PC-3 (cell line): ENCODE data around the gene SLC34A1. TPM values are rescaled to one million over a fixed set of nuclear protein-coding genes. Genes with fewer than 3 reads are reported as not detected.

ENCODE experiments used
- ATAC-seq: fragments of 200-7000 bp; cut with Tn5 transposase; 2 replicates; pipeline ENCODE4 v1.9.1; 2020; ENCODE audit warnings: mild to moderate bottlenecking, moderate library complexity
- BruUV-seq: library from RNA; stranded (reverse); fragments of 400-500 nt; replicated peaks from 2 replicates; lab custom pipeline; 2021; lab: Mats Ljungman, UMichigan
- CTCF ChIA-PET: fragments of 300-600 bp; sonication (Branson Sonifier 250); formaldehyde crosslinking; loops from one replicate; lab custom pipeline; 2022; ENCODE audit warnings: antibody characterized with exemption; lab: Charles Lee
- POLR2A ChIA-PET: fragments of 300-600 bp; sonication (Branson Sonifier 250); formaldehyde crosslinking; loops from one replicate; lab custom pipeline; 2022; ENCODE audit warnings: antibody characterized with exemption; ENCODE audit not compliant: unreplicated experiment; lab: Charles Lee
- DNase-seq: peaks from one replicate; pipeline ENCODE4 v3.0.0-alpha.2; 2015
- H2AFZ ChIP-seq: fragments of 300-600 bp; sonication (generic); 2 replicates; pipeline ENCODE4 v1.6.0; 2016; ENCODE audit warnings: antibody characterized with exemption, low read length
- H3F3A ChIP-seq: fragments of 300-600 bp; sonication (generic); one replicate; pipeline ENCODE4 v1.6.0; 2017; ENCODE audit warnings: antibody characterized with exemption, low read length, control low read depth, mild to moderate bottlenecking; ENCODE audit not compliant: unreplicated experiment
- H3K27ac ChIP-seq: fragments of 300-600 bp; sonication (generic); 2 replicates; pipeline ENCODE4 v1.5.1; 2016; ENCODE audit warnings: mild to moderate bottlenecking, low read length
- H3K27me3 ChIP-seq: fragments of 300-600 bp; sonication (generic); 2 replicates; pipeline ENCODE4 v1.6.1; 2016; ENCODE audit warnings: low read length, mixed read lengths
- H3K36me3 ChIP-seq: fragments of 300-600 bp; sonication (generic); 2 replicates; pipeline ENCODE4 v1.6.1; 2016; ENCODE audit warnings: low read depth, mixed run types, low read length, mixed read lengths
- H3K4me1 ChIP-seq: fragments of 300-600 bp; sonication (generic); 2 replicates; pipeline ENCODE4 v1.5.1; 2016; ENCODE audit warnings: low read length; ENCODE audit not compliant: insufficient read depth
- H3K4me2 ChIP-seq: fragments of 300-600 bp; sonication (generic); 2 replicates; pipeline ENCODE4 v1.6.0; 2016; ENCODE audit warnings: low read length
- H3K4me3 ChIP-seq: fragments of 300-600 bp; sonication (generic); 2 replicates; pipeline ENCODE4 v1.5.1; 2016; ENCODE audit warnings: mild to moderate bottlenecking, low read length, mixed read lengths
- H3K79me2 ChIP-seq: fragments of 300-600 bp; sonication (generic); 2 replicates; pipeline ENCODE4 v1.6.1; 2017; ENCODE audit warnings: low read length, mixed read lengths
- H3K9ac ChIP-seq: fragments of 300-600 bp; sonication (generic); 2 replicates; pipeline ENCODE4 v1.6.0; 2016; ENCODE audit warnings: mild to moderate bottlenecking, low read length
- H3K9me2 ChIP-seq: fragments of 300-600 bp; sonication (generic); replicated peaks from 2 replicates; pipeline ENCODE4 v1.6.1; 2016; ENCODE audit warnings: mixed run types, low read length, mixed read lengths
- H3K9me3 ChIP-seq: fragments of 300-600 bp; sonication (generic); 2 replicates; pipeline ENCODE4 v1.6.1; 2016; ENCODE audit warnings: low read length, mixed read lengths
- H4K20me1 ChIP-seq: fragments of 300-600 bp; sonication (generic); 2 replicates; pipeline ENCODE4 v1.6.1; 2016; ENCODE audit warnings: low read length, mixed read lengths
- CTCF ChIP-seq: fragments of 300-600 bp; sonication (generic); conservative IDR thresholded peaks from 2 replicates; pipeline ENCODE4 v1.5.1; 2017; ENCODE audit warnings: antibody characterized with exemption, low read depth, mild to moderate bottlenecking, low read length
- EZH2 ChIP-seq: fragments of 300-600 bp; sonication (generic); IDR thresholded peaks from one replicate; pipeline ENCODE4 v1.6.1; 2017; ENCODE audit warnings: antibody characterized with exemption, mild to moderate bottlenecking, low read length; ENCODE audit not compliant: unreplicated experiment
- EZH2phosphoT487 ChIP-seq: fragments of 300-600 bp; sonication (generic); IDR thresholded peaks from 2 replicates; pipeline ENCODE4 v1.6.1; 2018; ENCODE audit warnings: mild to moderate bottlenecking, antibody characterized with exemption, low read length, borderline replicate concordance
- intact Hi-C: fragments of 100-400 bp; cut with micrococcal nuclease; formaldehyde crosslinking; loops from 2 replicates; pipeline ENCODE4 v1.9.0; 2023
- total RNA-seq: library from RNA; depleted of rRNA; stranded (reverse); fragments of >200 nt; gene quantifications from 2 replicates; pipeline ENCODE4 v1.2.3, GENCODE V29; 2014

Gene SLC34A1
- total RNA-seq, 1 experiment from 2014 or later = 0.07 TPM

DNA sequence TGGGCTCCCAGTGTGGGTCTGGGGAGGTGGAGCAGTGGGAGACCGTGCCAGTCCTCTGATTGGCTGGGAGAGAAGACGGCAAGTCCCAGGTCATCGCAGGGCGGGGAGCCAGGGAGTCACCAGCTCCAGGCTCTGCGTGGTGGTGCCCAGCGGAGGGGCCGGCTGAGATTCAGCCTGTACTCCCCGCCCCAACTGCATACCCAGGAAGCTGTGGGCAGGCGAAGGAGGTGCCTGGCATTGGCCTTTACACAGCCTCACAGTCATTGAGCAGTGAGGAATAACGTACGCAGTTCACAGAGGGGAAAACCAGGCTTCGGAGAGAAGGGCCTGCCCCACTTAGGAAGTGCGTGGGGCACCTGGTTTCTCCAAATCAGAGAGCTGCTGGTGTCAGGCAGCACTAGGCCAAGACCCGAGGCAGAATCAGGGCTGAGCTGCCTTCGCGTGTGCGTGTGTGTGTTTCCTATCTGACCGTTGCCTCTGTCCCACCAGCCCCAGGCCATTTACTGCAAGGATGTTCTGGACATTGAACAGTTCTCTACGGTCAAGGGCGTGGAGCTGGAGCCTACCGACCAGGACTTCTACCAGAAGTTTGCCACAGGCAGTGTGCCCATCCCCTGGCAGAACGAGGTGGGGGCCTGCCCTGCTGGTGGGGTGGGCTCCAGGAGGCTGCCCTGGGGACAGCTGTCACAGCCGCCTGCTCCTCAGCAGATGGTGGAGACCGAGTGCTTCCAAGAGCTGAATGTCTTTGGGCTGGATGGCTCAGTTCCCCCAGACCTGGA lies 56.2 kb downstream of the SLC34A1 start:
- Histone ChIP-seq H3K9ac (no peak overlapping the region), H3K4me1 (no peaks in the 10 kb centered on the region), H2AFZ (no peak overlapping the region), H3F3A (peaks cover 4% of the 10 kb centered on the region), H4K20me1 (no peaks in the 10 kb centered on the region), H3K4me2 (no peak overlapping the region), H3K79me2 (peaks cover 17% of the 10 kb centered on the region), H3K36me3 (peaks cover 20% of the 10 kb centered on the region), H3K9me2 (no peaks in the 10 kb centered on the region), H3K9me3 (no peaks in the 10 kb centered on the region), H3K4me3 (no peak overlapping the region), H3K27ac (no peak overlapping the region), H3K27me3 (no peaks in the 10 kb centered on the region)
- intact Hi-C loops = no loop called here
- ChIA-PET CTCF (interaction anchor here (0.6 to 1.1 kb wide), 2 partner anchors 36 to 122 kb away, joined by 3 read pairs; no protein-coding TSS in a partner anchor), POLR2A (no interaction called here)
- DNase-seq (no peak), ATAC-seq (no peak)
- BruUV-seq = no TSS peak
- TF ChIP-seq CTCF (no peak), EZH2 (no peak), EZH2phosphoT487 (no peak)

- DNase-seq (no peak), ATAC-seq (no peak)
- Histone ChIP-seq H3K27me3 (no peaks in the 10 kb centered on the region), H3K27ac (no peak overlapping the region), H3K79me2 (peaks cover 25% of the 10 kb centered on the region), H4K20me1 (no peaks in the 10 kb centered on the region), H3K4me3 (no peak overlapping the region), H3K4me1 (peaks cover 6% of the 10 kb centered on the region), H3K9me3 (no peaks in the 10 kb centered on the region), H3K9me2 (no peaks in the 10 kb centered on the region), H3K9ac (no peak overlapping the region), H2AFZ (no peak overlapping the region), H3F3A (peaks cover 4% of the 10 kb centered on the region), H3K4me2 (no peak overlapping the region), H3K36me3 (peaks cover 20% of the 10 kb centered on the region)
- ChIA-PET CTCF (interaction anchor here (0.6 kb wide), 1 partner anchor 123 kb away, joined by 3 read pairs; no protein-coding TSS in a partner anchor), POLR2A (interaction anchor here (0.6 kb wide), 1 partner anchor 15 kb away, joined by 12 read pairs; the partner anchor contains the start of gene GRK6)
- intact Hi-C loops = no loop called here
- TF ChIP-seq EZH2phosphoT487 = no peak
- no TSS peak for BruUV-seq
These were observed 57.0 kb downstream of the SLC34A1 start for GRCh38 chr5:177440990-177441780.

GRCh38 chr5:177442066-177442826 lies 58.0 kb downstream of the SLC34A1 start:
- Histone ChIP-seq H3K4me2 (no peak overlapping the region), H3K9me2 (no peaks in the 10 kb centered on the region), H3K27me3 (no peaks in the 10 kb centered on the region), H3K4me3 (no peak overlapping the region), H3K4me1 (peaks cover 8% of the 10 kb centered on the region), H4K20me1 (no peaks in the 10 kb centered on the region), H3K27ac (no peak overlapping the region), H3K36me3 (peaks cover 18% of the 10 kb centered on the region), H3F3A (peaks cover 4% of the 10 kb centered on the region), H3K9ac (no peak overlapping the region), H2AFZ (no peak overlapping the region), H3K79me2 (peaks cover 28% of the 10 kb centered on the region), H3K9me3 (no peaks in the 10 kb centered on the region)
- no peak for DNase-seq
- no peak for ATAC-seq
- no peak for TF ChIP-seq CTCF
- no peak for TF ChIP-seq EZH2phosphoT487
- TF ChIP-seq EZH2 = no peak
- ChIA-PET POLR2A (interaction anchor here (0.6 kb wide), 1 partner anchor 16 kb away, joined by 12 read pairs; the partner anchor contains the start of gene GRK6), CTCF (no interaction called here)
- intact Hi-C loops = no loop called here
- BruUV-seq = no TSS peak
